Subcutaneous abdominal adipose tissue (tissue), 5 donors: ENCODE results near the gene BCAM.
"Not testable (repeated sequence)": the region's sequence is repeated elsewhere in the genome, so short reads cannot be mapped to it uniquely, and the experiment has no call there.

Source experiments
- H3K27ac ChIP-seq: one replicate; pipeline ENCODE4 v1.7.0; 2013; ENCODE audit warnings: low read depth, mild to moderate bottlenecking, inconsistent platforms, low read length, moderate library complexity
- H3K27me3 ChIP-seq, 5 donors: one replicate each; pipeline ENCODE4 v1.7.0; 2013; ENCODE audit warnings: low read length in 5 of 5, inconsistent platforms in 1 of 5; ENCODE audit not compliant: control insufficient read depth in 5 of 5, insufficient read depth in 4 of 5
- H3K36me3 ChIP-seq, 5 donors: one replicate each; pipeline ENCODE4 v1.7.0; 2013; ENCODE audit warnings: low read length in 5 of 5; ENCODE audit not compliant: control insufficient read depth in 5 of 5, insufficient read depth in 5 of 5
- H3K4me1 ChIP-seq, 5 donors: one replicate each; pipeline ENCODE4 v1.7.0; 2013; ENCODE audit warnings: low read length in 5 of 5, mild to moderate bottlenecking in 3 of 5, moderate library complexity in 1 of 5; ENCODE audit not compliant: control insufficient read depth in 5 of 5, insufficient read depth in 5 of 5
- H3K4me3 ChIP-seq, 5 donors: one replicate each; pipeline ENCODE4 v1.7.0; 2013; ENCODE audit warnings: low read length in 5 of 5, low read depth in 1 of 5
- H3K9ac ChIP-seq, 5 donors: one replicate each; pipeline ENCODE4 v1.7.0; 2013; ENCODE audit warnings: low read length in 5 of 5, mild to moderate bottlenecking in 4 of 5, moderate library complexity in 3 of 5
- H3K9me3 ChIP-seq, 5 donors: one replicate each; pipeline ENCODE4 v1.7.0; 2013; ENCODE audit warnings: low read length in 5 of 5; ENCODE audit not compliant: control insufficient read depth in 5 of 5
- donor health status: healthy.
- donor health status: healthy.
- donor health status: healthy.
- donor health status: healthy.
- donor health status: healthy.

The BCAM gene

DNA sequence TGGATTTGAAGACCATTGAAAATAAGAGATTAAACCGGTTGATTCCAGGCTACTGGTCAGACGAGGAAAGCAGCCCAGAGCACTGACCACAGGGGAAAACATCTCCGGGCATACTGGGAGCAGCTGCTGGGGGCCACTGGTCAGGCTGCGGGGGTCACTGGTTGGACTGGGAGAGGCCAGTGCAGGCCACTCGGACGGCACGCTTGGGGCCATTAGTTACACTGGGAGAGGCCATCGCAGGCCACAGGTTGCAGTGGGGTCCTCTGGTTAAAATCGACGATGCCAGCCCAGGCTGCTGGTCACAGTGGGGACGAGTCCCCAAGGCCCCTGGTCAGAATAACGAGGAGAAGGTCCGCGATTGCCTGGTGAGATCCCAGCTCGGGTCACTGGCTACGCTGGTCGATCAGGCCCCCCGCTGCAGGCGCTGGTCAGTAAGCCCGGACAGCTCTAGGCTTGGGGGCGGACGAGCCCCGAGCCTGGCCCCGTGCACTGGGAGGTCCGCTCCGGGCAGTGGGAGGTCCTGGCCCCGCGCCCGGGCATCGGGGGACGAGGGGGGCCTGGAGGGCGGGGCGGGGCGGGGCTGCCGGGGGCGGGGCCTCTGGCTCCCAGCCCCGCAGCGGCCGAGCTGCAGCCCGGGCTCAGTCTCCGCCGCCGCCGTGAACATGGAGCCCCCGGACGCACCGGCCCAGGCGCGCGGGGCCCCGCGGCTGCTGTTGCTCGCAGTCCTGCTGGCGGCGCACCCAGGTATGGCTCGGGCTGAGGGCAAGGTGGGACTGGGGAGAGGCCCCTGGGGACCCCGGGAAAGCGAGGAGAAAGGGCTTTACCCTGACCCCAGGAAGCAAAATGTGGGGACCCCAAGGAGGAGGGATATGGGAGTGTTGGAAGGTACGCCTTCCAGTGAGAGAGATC is at the start of gene BCAM:
BCAM (plus strand) TSS at position 641 of the 909 bp plus-strand sequence; CDS start at position 663, 22 bp downstream.
- Histone ChIP-seq H3K9me3 (peaks cover 0 to 6% (median 0%) of the 10 kb centered on the region in 5 donors), H3K4me3 (peak within 1 kb of the TSS; percentile 73 to 83 (median 76)), H3K36me3 (peaks cover 0 to 12% (median 7%) of the 10 kb centered on the region in 5 donors), H3K27ac (peak within 1 kb of the TSS; percentile 30), H3K27me3 (no peaks in the 10 kb centered on the region), H3K4me1 (peaks cover 2 to 29% (median 26%) of the 10 kb centered on the region in 5 donors), H3K9ac (peak within 1 kb of the TSS; percentile 56 to 86 (median 81))

GRCh38 chr19:44762038-44762437 is 46.9 kb upstream of the BCAM start:
- no peaks in the 10 kb centered on the region for H3K9me3 ChIP-seq
- no peaks in the 10 kb centered on the region for H3K27me3 ChIP-seq
- no peak overlapping the region for H3K9ac ChIP-seq
- peaks cover 3 to 23% (median 16%) of the 10 kb centered on the region in 5 donors for H3K4me1 ChIP-seq
- H3K4me3 ChIP-seq: no peak overlapping the region
- H3K36me3 ChIP-seq: peaks cover 0 to 38% (median 25%) of the 10 kb centered on the region in 5 donors
- H3K27ac ChIP-seq: no peak overlapping the region

GRCh38 chr19:44765033-44765948 is 43.6 kb upstream of the BCAM start:
- Histone ChIP-seq H3K27ac (no peak overlapping the region), H3K4me1 (peaks cover 0 to 9% (median under 1%) of the 10 kb centered on the region in 5 donors), H3K9ac (no peak overlapping the region), H3K4me3 (no peak overlapping the region), H3K36me3 (peaks cover 0 to 10% (median 6%) of the 10 kb centered on the region in 5 donors), H3K9me3 (peaks cover 0 to 3% (median 0%) of the 10 kb centered on the region in 5 donors), H3K27me3 (no peaks in the 10 kb centered on the region)

DNA sequence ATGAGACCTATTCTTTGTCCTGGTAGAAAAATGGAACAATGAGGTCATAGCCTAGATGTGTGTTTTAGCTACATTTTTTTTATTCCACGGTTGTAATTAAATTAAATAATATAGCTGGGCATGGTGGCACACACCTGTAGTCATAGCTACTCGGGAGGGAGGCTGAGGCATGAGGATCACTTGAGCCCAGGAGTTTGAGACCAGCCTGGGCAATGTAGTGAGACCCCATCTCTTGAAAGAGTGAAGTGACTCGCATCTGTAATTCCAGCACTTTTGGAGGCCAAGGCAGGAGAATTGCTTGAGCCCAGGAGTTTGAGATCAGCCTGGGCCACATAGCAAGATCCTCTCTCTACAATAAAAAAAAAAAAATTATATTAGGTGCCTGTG is 43.0 kb upstream of the BCAM start:
- peaks cover 0 to 5% (median 2%) of the 10 kb centered on the region in 5 donors for H3K36me3 ChIP-seq
- no peak overlapping the region for H3K9ac ChIP-seq
- peaks cover 0 to 13% (median 3%) of the 10 kb centered on the region in 5 donors for H3K4me1 ChIP-seq
- H3K9me3 ChIP-seq: peaks cover 0 to 3% (median 0%) of the 10 kb centered on the region in 5 donors
- H3K4me3 ChIP-seq: no peak overlapping the region
- no peak overlapping the region for H3K27ac ChIP-seq
- no peaks in the 10 kb centered on the region for H3K27me3 ChIP-seq

- no peaks in the 10 kb centered on the region for H3K36me3 ChIP-seq
- H3K27me3 ChIP-seq: no peaks in the 10 kb centered on the region
- no peak overlapping the region for H3K9ac ChIP-seq
- H3K4me3 ChIP-seq: no peak overlapping the region
- peaks cover 0 to 14% (median 3%) of the 10 kb centered on the region in 5 donors for H3K4me1 ChIP-seq
- H3K27ac ChIP-seq: no peak overlapping the region
- H3K9me3 ChIP-seq: peaks cover 0 to 3% (median 0%) of the 10 kb centered on the region in 5 donors
Observed at GRCh38 chr19:44767295-44768180, 41.4 kb upstream of the BCAM start.

DNA sequence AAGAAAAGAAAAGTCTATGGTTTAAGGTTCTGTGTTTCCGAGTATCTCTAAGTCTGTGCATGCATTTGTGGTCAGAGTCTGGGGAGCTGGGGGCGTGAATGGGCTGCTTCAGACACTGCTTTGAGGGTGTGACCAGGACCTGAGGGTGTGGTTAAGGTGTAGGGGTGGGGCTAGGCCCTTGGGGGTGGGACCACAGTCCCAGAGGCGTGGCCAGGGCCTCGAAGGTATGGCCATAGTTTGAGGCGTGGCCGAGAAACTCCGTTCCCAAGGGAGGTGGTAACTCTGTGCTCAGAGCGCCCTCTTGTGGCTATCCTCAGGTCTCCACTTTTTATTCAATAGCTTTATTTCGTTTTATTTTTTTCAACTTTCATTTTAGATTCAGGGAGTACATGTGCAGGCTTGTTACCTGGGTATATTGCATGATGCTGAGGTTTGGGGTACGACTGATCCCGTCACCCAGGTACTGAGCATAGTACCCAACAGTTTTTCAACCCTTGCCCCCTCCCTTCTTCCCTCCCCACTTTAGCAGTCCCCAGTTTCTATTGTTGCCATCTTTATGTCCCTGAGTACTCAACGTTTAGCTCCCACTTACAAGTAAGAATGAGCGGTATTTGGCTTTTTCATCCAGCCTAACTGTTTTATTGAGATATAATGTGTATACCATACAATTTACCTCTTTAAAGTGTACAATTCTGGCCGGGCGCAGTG is 38.2 kb upstream of the BCAM start:
- H3K4me3 ChIP-seq: peak overlapping the region in 1 of 5 donors; percentile 2
- peaks cover 0 to 11% (median 3%) of the 10 kb centered on the region in 5 donors for H3K4me1 ChIP-seq
- no peak overlapping the region for H3K9ac ChIP-seq
- H3K9me3 ChIP-seq: peaks cover 0 to 3% (median 0%) of the 10 kb centered on the region in 5 donors
- no peaks in the 10 kb centered on the region for H3K36me3 ChIP-seq
- H3K27me3 ChIP-seq: no peaks in the 10 kb centered on the region
- no peak overlapping the region for H3K27ac ChIP-seq

- not testable (repeated sequence) for H3K9me3 ChIP-seq, H3K27ac ChIP-seq
Observed at GRCh38 chr19:44772144-44772543, 36.8 kb upstream of the BCAM start.

GRCh38 chr19:44772959-44773358 is 35.9 kb upstream of the BCAM start:
- Histone ChIP-seq H3K4me3 (no peak overlapping the region), H3K9ac (no peak overlapping the region), H3K27me3 (peaks cover 3 to 5% (median 4%) of the 10 kb centered on the region in 5 donors), H3K27ac (no peak overlapping the region), H3K9me3 (peaks cover 0 to 3% (median 0%) of the 10 kb centered on the region in 5 donors), H3K4me1 (peaks cover 0 to 14% (median 3%) of the 10 kb centered on the region in 5 donors), H3K36me3 (no peaks in the 10 kb centered on the region)

More at GRCh38 chr19:44772144-44772543, 36.8 kb upstream of the BCAM start:
- H3K4me3 ChIP-seq, H3K9ac ChIP-seq, H3K36me3 ChIP-seq, H3K27me3 ChIP-seq: not testable (repeated sequence)
- peaks cover 0 to 11% (median 3%) of the 10 kb centered on the region in 5 donors for H3K4me1 ChIP-seq
